ENCODE measurements around the gene ST6GAL1. TPM values are rescaled to one million over a fixed set of nuclear protein-coding genes. Genes with fewer than 3 reads are reported as not detected.

Gene ST6GAL1
- polyA plus RNA-seq, 3 donors, result 19.0 to 24.4 (median 20.5) TPM

DNA sequence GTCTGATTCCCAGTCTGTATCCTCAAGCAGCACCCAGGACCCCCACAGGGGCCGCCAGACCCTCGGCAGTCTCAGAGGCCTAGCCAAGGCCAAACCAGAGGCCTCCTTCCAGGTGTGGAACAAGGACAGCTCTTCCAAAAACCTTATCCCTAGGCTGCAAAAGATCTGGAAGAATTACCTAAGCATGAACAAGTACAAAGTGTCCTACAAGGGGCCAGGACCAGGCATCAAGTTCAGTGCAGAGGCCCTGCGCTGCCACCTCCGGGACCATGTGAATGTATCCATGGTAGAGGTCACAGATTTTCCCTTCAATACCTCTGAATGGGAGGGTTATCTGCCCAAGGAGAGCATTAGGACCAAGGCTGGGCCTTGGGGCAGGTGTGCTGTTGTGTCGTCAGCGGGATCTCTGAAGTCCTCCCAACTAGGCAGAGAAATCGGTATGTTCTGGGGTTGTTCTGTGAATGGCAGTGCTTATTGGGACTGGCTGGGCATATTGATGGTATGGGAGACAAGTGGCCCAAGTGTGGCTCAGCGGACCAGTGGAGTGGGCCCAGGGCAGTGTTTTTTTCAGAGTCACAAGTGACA lies 112.6 kb downstream of the ST6GAL1 start:
- H3K4me1 Mint-ChIP-seq, result peaks cover 43% of the 10 kb centered on the region
- H3K27me3 Mint-ChIP-seq (ENCODE audit: low read depth in 3 of 3), result no peaks in the 10 kb centered on the region
- H3K4me3 Mint-ChIP-seq, result no peak overlapping the region
- H3K27ac ChIP-seq (ENCODE audit: low read depth in 1 of 2, low read length in 2 of 2), result peak overlapping the region; percentile 66 to 78
- H3K9me3 ChIP-seq (replicated peaks in 1 of 2; ENCODE audit: control insufficient read depth in 1 of 2, insufficient read depth in 1 of 2, low read length in 2 of 2), result no peaks in the 10 kb centered on the region
- H3K36me3 Mint-ChIP-seq, result peaks cover 51 to 52% of the 10 kb centered on the region in 2 donors
- H3K27me3 ChIP-seq (ENCODE audit: control insufficient read depth in 2 of 2, insufficient read depth in 2 of 2, low read length in 2 of 2), result no peaks in the 10 kb centered on the region
- peaks cover 39 to 47% of the 10 kb centered on the region in 2 donors for H3K4me1 ChIP-seq (ENCODE audit: control insufficient read depth in 1 of 2, insufficient read depth in 2 of 2, low read length in 2 of 2)
- peaks cover 0 to 3% (median 0%) of the 10 kb centered on the region in 7 donors for H3K9me3 Mint-ChIP-seq
- H3K27ac Mint-ChIP-seq, result peak overlapping the region; percentile 65 to 93 (median 81)
- 98% methylated on average over 6 of the region's 8 CpGs for WGBS (ENCODE audit: insufficient coverage)
- TF ChIP-seq, protein P1, sequence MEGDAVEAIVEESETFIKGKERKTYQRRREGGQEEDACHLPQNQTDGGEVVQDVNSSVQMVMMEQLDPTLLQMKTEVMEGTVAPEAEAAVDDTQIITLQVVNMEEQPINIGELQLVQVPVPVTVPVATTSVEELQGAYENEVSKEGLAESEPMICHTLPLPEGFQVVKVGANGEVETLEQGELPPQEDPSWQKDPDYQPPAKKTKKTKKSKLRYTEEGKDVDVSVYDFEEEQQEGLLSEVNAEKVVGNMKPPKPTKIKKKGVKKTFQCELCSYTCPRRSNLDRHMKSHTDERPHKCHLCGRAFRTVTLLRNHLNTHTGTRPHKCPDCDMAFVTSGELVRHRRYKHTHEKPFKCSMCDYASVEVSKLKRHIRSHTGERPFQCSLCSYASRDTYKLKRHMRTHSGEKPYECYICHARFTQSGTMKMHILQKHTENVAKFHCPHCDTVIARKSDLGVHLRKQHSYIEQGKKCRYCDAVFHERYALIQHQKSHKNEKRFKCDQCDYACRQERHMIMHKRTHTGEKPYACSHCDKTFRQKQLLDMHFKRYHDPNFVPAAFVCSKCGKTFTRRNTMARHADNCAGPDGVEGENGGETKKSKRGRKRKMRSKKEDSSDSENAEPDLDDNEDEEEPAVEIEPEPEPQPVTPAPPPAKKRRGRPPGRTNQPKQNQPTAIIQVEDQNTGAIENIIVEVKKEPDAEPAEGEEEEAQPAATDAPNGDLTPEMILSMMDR (IDR thresholded peaks at IDR 0.05), result no peak
- peak overlapping the region in 1 of 3 experiments; percentile 33 for H3K4me3 ChIP-seq (replicated peaks in 1 of 3; ENCODE audit: low read depth in 2 of 3, low read length in 3 of 3)
- no peaks in the 10 kb centered on the region for H4K20me1 ChIP-seq (ENCODE audit: insufficient read depth, low read length)
- H3K36me3 ChIP-seq (replicated peaks in 1 of 2; ENCODE audit: control insufficient read depth in 1 of 2, insufficient read depth in 2 of 2, low read length in 2 of 2), result peaks cover 18 to 42% of the 10 kb centered on the region in 2 donors
- no peak overlapping the region for H2AFZ ChIP-seq (ENCODE audit: insufficient read depth, low read depth, low read length, poor library complexity, severe bottlenecking)
- intact Hi-C loops (cut with micrococcal nuclease), result no loop called here
- H3K9ac ChIP-seq (ENCODE audit: insufficient read depth, low read length, poor library complexity, severe bottlenecking), result peak overlapping the region; percentile 15
- H3K4me2 ChIP-seq (replicated peaks; ENCODE audit: extremely low read depth, low read length, poor library complexity, severe bottlenecking), result no peak overlapping the region
- no peak for DNase-seq
- no peaks in the 10 kb centered on the region for H3K79me2 ChIP-seq (ENCODE audit: insufficient read depth, low read length)

DNA sequence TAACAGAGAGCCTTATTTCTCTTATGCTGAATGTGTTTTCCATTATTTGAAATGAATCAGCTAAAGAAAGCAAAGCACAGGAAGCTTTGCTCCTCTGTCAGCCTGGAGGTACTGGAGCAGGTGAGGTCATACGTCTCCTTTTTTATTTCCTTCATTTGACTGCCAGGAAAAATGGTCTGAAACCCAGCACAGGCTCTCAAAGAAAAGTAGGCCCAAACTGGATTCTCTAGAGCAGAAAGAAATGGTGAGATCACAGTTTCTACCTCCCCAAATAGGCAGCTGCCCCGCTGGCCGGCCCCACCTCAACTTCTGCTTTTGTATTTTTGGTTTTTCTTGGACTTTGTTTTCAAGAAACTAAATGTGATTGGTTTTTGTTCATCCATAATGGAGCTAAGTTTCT lies 113.9 kb downstream of the ST6GAL1 start:
- Histone ChIP-seq H3K4me2 (replicated peaks; ENCODE audit: extremely low read depth, low read length, poor library complexity, severe bottlenecking) (peak overlapping the region; percentile 2), H3K36me3 (replicated peaks in 1 of 2; ENCODE audit: control insufficient read depth in 1 of 2, insufficient read depth in 2 of 2, low read length in 2 of 2) (peaks cover 17 to 43% of the 10 kb centered on the region in 2 donors), H3K27ac (ENCODE audit: low read depth in 1 of 2, low read length in 2 of 2) (peak overlapping the region; percentile 32 to 46), H3K27me3 (ENCODE audit: control insufficient read depth in 2 of 2, insufficient read depth in 2 of 2, low read length in 2 of 2) (no peaks in the 10 kb centered on the region), H3K4me3 (replicated peaks in 1 of 3; ENCODE audit: low read depth in 2 of 3, low read length in 3 of 3) (no peak overlapping the region), H3K4me1 (ENCODE audit: control insufficient read depth in 1 of 2, insufficient read depth in 2 of 2, low read length in 2 of 2) (peaks cover 39 to 47% of the 10 kb centered on the region in 2 donors), H3K79me2 (ENCODE audit: insufficient read depth, low read length) (no peaks in the 10 kb centered on the region), H3K9me3 (replicated peaks in 1 of 2; ENCODE audit: control insufficient read depth in 1 of 2, insufficient read depth in 1 of 2, low read length in 2 of 2) (no peaks in the 10 kb centered on the region), H4K20me1 (ENCODE audit: insufficient read depth, low read length) (no peaks in the 10 kb centered on the region), H2AFZ (ENCODE audit: insufficient read depth, low read depth, low read length, poor library complexity, severe bottlenecking) (no peak overlapping the region), H3K9ac (ENCODE audit: insufficient read depth, low read length, poor library complexity, severe bottlenecking) (no peak overlapping the region)
- peak in 1 of 3 donors; percentile 28 for DNase-seq
- H3K36me3 Mint-ChIP-seq, result peaks cover 52 to 53% of the 10 kb centered on the region in 2 donors
- peaks cover 0 to 3% (median 0%) of the 10 kb centered on the region in 7 donors for H3K9me3 Mint-ChIP-seq
- H3K27me3 Mint-ChIP-seq (ENCODE audit: low read depth in 3 of 3), result peaks cover 0 to 2% (median 0%) of the 10 kb centered on the region in 3 donors
- H3K4me1 Mint-ChIP-seq, result peaks cover 43% of the 10 kb centered on the region
- WGBS (ENCODE audit: insufficient coverage), result 0% methylated on average over 1 of the region's 3 CpGs
- intact Hi-C loops (cut with micrococcal nuclease), result no loop called here
- H3K4me3 Mint-ChIP-seq, result peak overlapping the region in 1 of 2 donors; percentile 57
- TF ChIP-seq, protein P1 (IDR thresholded peaks at IDR 0.05), result no peak
- peak overlapping the region in 6 of 7 donors; percentile 68 to 88 (median 72) for H3K27ac Mint-ChIP-seq
